ENCODE results near the gene INSR.

Gene INSR

GRCh38 chr19:7287722-7288121, 6.5 kb downstream of the INSR start:
- POLR2A ChIA-PET, result interaction anchor here (0.9 kb wide), 1 partner anchor 128 kb away, joined by 3 read pairs; no protein-coding TSS in a partner anchor
- Histone ChIP-seq H3K4me1 (ENCODE audit: control insufficient read depth, insufficient read depth, low read length) (no peaks in the 10 kb centered on the region), H3K9me3 (ENCODE audit: control insufficient read depth, insufficient read depth, low read depth, low read length) (no peaks in the 10 kb centered on the region), H3K4me3 (ENCODE audit: low read depth, low read length) (no peak overlapping the region), H3K36me3 (ENCODE audit: control insufficient read depth in 2 of 2, insufficient read depth in 1 of 2, low read length in 2 of 2) (peaks cover 3 to 4% of the 10 kb centered on the region in 2 experiments; a peak in 2 of 3 replicates), H3K27ac (ENCODE audit: extremely low read depth, low read depth, low read length) (no peak overlapping the region)
- TF ChIP-seq HOXD13 (CRISPR knock-in tag; IDR thresholded peaks at IDR 0.05; ENCODE audit: borderline replicate concordance), result peak; percentile 35; the same call in 1 of the 2 replicates
- TF ChIP-seq ZNF707 (tag by site-specific recombination; IDR thresholded peaks at IDR 0.05), result no peak
- CTCF ChIA-PET, result interaction anchor here (0.7 to 1.1 kb wide), 2 partner anchors 25 to 719 kb away, joined by 3 to 7 read pairs; no protein-coding TSS in a partner anchor

- POLR2A ChIA-PET, result no interaction called here
- H3K36me3 ChIP-seq (ENCODE audit: control insufficient read depth in 2 of 2, insufficient read depth in 1 of 2, low read length in 2 of 2), result peaks cover 0 to 4% of the 10 kb centered on the region in 2 experiments; a peak in 1 of 3 replicates
- TF ChIP-seq ZNF488 (tag by site-specific recombination; IDR thresholded peaks at IDR 0.05), result no peak
- TF ChIP-seq ZNF121 (tag by site-specific recombination; IDR thresholded peaks at IDR 0.05), result peak; percentile 72; the same call in 1 of the 2 replicates
- no peak for TF ChIP-seq ZNF214 (tag by site-specific recombination; IDR thresholded peaks at IDR 0.05; ENCODE audit: borderline replicate concordance)
- TF ChIP-seq MYNN (tag by site-specific recombination; IDR thresholded peaks at IDR 0.05; ENCODE audit: borderline replicate concordance), result no peak
- no peaks in the 10 kb centered on the region for H3K4me1 ChIP-seq (ENCODE audit: control insufficient read depth, insufficient read depth, low read length)
- no peak overlapping the region for H3K27ac ChIP-seq (ENCODE audit: extremely low read depth, low read depth, low read length)
- H3K9me3 ChIP-seq (ENCODE audit: control insufficient read depth, insufficient read depth, low read depth, low read length), result no peaks in the 10 kb centered on the region
- H3K4me3 ChIP-seq (ENCODE audit: low read depth, low read length), result no peak overlapping the region
- CTCF ChIA-PET, result no interaction called here
Measured at GRCh38 chr19:7280940-7281666, 13.1 kb downstream of the INSR start.

- POLR2A ChIA-PET, result no interaction called here
- CTCF ChIA-PET, result interaction anchor here (1.4 kb wide), 1 partner anchor 33 kb away, joined by 4 read pairs; no protein-coding TSS in a partner anchor
- no peak overlapping the region for H3K27ac ChIP-seq (ENCODE audit: extremely low read depth, low read depth, low read length)
- H3K36me3 ChIP-seq (ENCODE audit: control insufficient read depth in 2 of 2, insufficient read depth in 1 of 2, low read length in 2 of 2), result no peaks in the 10 kb centered on the region; a peak in 1 of 3 replicates
- no peak overlapping the region for H3K4me3 ChIP-seq (ENCODE audit: low read depth, low read length)
- no peaks in the 10 kb centered on the region for H3K4me1 ChIP-seq (ENCODE audit: control insufficient read depth, insufficient read depth, low read length)
- no peaks in the 10 kb centered on the region for H3K9me3 ChIP-seq (ENCODE audit: control insufficient read depth, insufficient read depth, low read depth, low read length)
- TF ChIP-seq ZNF658 (tag by site-specific recombination; IDR thresholded peaks at IDR 0.05) (no peak), ZBTB21 (tag by site-specific recombination; IDR thresholded peaks at IDR 0.05) (no peak), ZNF16 (tag by site-specific recombination; IDR thresholded peaks at IDR 0.05; ENCODE audit: low read depth) (no peak), ZNF184 (tag by site-specific recombination; IDR thresholded peaks at IDR 0.05) (no peak), ZBTB8A (tag by site-specific recombination; IDR thresholded peaks at IDR 0.05) (no peak), ZBTB44 (tag by site-specific recombination; IDR thresholded peaks at IDR 0.05) (no peak), GFI1B (tag by site-specific recombination; IDR thresholded peaks at IDR 0.05) (no peak), ZNF747 (tag by site-specific recombination; IDR thresholded peaks at IDR 0.05) (no peak), ZFP69B (tag by site-specific recombination; IDR thresholded peaks at IDR 0.05) (no peak), ZNF585B (tag by site-specific recombination; IDR thresholded peaks at IDR 0.05) (no peak), ZNF837 (tag by site-specific recombination; IDR thresholded peaks at IDR 0.05) (no peak), ZNF830 (tag by site-specific recombination; IDR thresholded peaks at IDR 0.05; ENCODE audit: low read depth) (no peak), ZNF645 (tag by site-specific recombination; IDR thresholded peaks at IDR 0.05) (no peak), ZNF518A (tag by site-specific recombination; conservative IDR thresholded peaks at IDR 0.05; ENCODE audit: low read depth) (no peak)
Measured at GRCh38 chr19:7272856-7273578, 21.2 kb downstream of the INSR start.
